Measurements from ENCODE around the gene CACNA1I.

GRCh38 chr22:39623603-39624500, 53.3 kb downstream of the CACNA1I start:
- TF ChIP-seq, protein P1, sequence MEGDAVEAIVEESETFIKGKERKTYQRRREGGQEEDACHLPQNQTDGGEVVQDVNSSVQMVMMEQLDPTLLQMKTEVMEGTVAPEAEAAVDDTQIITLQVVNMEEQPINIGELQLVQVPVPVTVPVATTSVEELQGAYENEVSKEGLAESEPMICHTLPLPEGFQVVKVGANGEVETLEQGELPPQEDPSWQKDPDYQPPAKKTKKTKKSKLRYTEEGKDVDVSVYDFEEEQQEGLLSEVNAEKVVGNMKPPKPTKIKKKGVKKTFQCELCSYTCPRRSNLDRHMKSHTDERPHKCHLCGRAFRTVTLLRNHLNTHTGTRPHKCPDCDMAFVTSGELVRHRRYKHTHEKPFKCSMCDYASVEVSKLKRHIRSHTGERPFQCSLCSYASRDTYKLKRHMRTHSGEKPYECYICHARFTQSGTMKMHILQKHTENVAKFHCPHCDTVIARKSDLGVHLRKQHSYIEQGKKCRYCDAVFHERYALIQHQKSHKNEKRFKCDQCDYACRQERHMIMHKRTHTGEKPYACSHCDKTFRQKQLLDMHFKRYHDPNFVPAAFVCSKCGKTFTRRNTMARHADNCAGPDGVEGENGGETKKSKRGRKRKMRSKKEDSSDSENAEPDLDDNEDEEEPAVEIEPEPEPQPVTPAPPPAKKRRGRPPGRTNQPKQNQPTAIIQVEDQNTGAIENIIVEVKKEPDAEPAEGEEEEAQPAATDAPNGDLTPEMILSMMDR (conservative IDR thresholded peaks at IDR 0.05 in 1 of 2, IDR thresholded peaks at IDR 0.05 in 1 of 2; ENCODE audit: extremely low read depth in 1 of 2, insufficient read depth in 1 of 2, low read depth in 1 of 2, low read length in 2 of 2), result no peak
- TF ChIP-seq EZH2 (IDR thresholded peaks at IDR 0.05; ENCODE audit: borderline replicate concordance, low read length), result no peak

Data from mammary epithelial cell (primary cell).